H9 (cell line): Measurements from ENCODE around the gene NXNL2. TPM values are rescaled to one million over a fixed set of nuclear protein-coding genes. Genes with fewer than 3 reads are reported as not detected.

Experiments
- DNase-seq: peaks from one replicate; pipeline ENCODE4 v3.0.0-alpha.2; 2017
- H2AFZ ChIP-seq: one replicate; pipeline ENCODE4 v1.6.1; 2013; ENCODE audit warnings: mild to moderate bottlenecking, low read length, control low read depth, moderate library complexity
- H2AK5ac ChIP-seq: 2 replicates; pipeline ENCODE4 v1.6.1; 2013; ENCODE audit warnings: low read length, control low read depth, mixed read lengths; ENCODE audit not compliant: insufficient read length
- H2BK120ac ChIP-seq: one replicate; pipeline ENCODE4 v1.6.1; 2013; ENCODE audit warnings: low read depth, mild to moderate bottlenecking, low read length, control low read depth, inconsistent platforms; ENCODE audit not compliant: poor library complexity, severe bottlenecking
- H2BK12ac ChIP-seq: 2 replicates; pipeline ENCODE4 v1.6.1; 2013; ENCODE audit warnings: low read length, control low read depth, mixed read lengths, low read depth; ENCODE audit not compliant: insufficient read length
- H2BK15ac ChIP-seq: 2 replicates; pipeline ENCODE4 v1.6.1; 2013; ENCODE audit warnings: low read depth, low read length, control low read depth
- H2BK20ac ChIP-seq: one replicate; pipeline ENCODE4 v1.6.1; 2013; ENCODE audit warnings: low read depth, mild to moderate bottlenecking, low read length, control low read depth, inconsistent platforms; ENCODE audit not compliant: poor library complexity, severe bottlenecking
- H2BK5ac ChIP-seq: 2 replicates; pipeline ENCODE4 v1.6.1; 2013; ENCODE audit warnings: low read length, control low read depth, mixed read lengths; ENCODE audit not compliant: insufficient read length
- H3K14ac ChIP-seq: 2 replicates; pipeline ENCODE4 v1.6.1; 2013; ENCODE audit warnings: low read length, control low read depth; ENCODE audit not compliant: insufficient read depth
- H3K18ac ChIP-seq: 2 replicates; pipeline ENCODE4 v1.6.1; 2013; ENCODE audit warnings: low read depth, mild to moderate bottlenecking, mixed read lengths, low read length, control low read depth; ENCODE audit not compliant: insufficient read length
- H3K23ac ChIP-seq: 2 replicates; pipeline ENCODE4 v1.6.1; 2013; ENCODE audit warnings: low read length, control low read depth, mixed read lengths, low read depth; ENCODE audit not compliant: insufficient read length
- H3K23me2 ChIP-seq: 2 replicates; pipeline ENCODE4 v1.6.1; 2013; ENCODE audit warnings: low read depth, mild to moderate bottlenecking, mixed read lengths, low read length, control low read depth; ENCODE audit not compliant: insufficient read length, poor library complexity, severe bottlenecking
- H3K27ac ChIP-seq: 2 replicates; pipeline ENCODE4 v1.5.1; 2013; ENCODE audit warnings: low read length, control low read depth, mixed read lengths, low read depth; ENCODE audit not compliant: insufficient read length
- H3K27me3 ChIP-seq: 2 replicates; pipeline ENCODE4 v1.6.1; 2013; ENCODE audit warnings: low read length, control low read depth, inconsistent platforms; ENCODE audit not compliant: insufficient read depth
- H3K4ac ChIP-seq: 2 replicates; pipeline ENCODE4 v1.6.1; 2013; ENCODE audit warnings: low read depth, mild to moderate bottlenecking, control low read depth, inconsistent platforms, low read length, moderate library complexity
- H3K4me1 ChIP-seq: 2 replicates; pipeline ENCODE4 v1.6.1; 2013; ENCODE audit warnings: low read length, control low read depth, inconsistent platforms; ENCODE audit not compliant: insufficient read depth
- H3K4me2 ChIP-seq: 2 replicates; pipeline ENCODE4 v1.6.1; 2013; ENCODE audit warnings: low read length, control low read depth, mixed read lengths; ENCODE audit not compliant: insufficient read length, insufficient read depth
- H3K56ac ChIP-seq: 2 replicates; pipeline ENCODE4 v1.6.1; 2013; ENCODE audit warnings: low read depth, mild to moderate bottlenecking, mixed read lengths, low read length, control low read depth; ENCODE audit not compliant: insufficient read length
- H3K79me1 ChIP-seq: 2 replicates; pipeline ENCODE4 v1.6.1; 2013; ENCODE audit warnings: low read depth, mild to moderate bottlenecking, moderate library complexity, low read length, control low read depth, inconsistent platforms; ENCODE audit not compliant: insufficient read depth, poor library complexity, severe bottlenecking
- H3K79me2 ChIP-seq: 2 replicates; pipeline ENCODE4 v1.6.1; 2013; ENCODE audit warnings: low read length, control low read depth, inconsistent platforms; ENCODE audit not compliant: insufficient read depth
- H3K9ac ChIP-seq: 2 replicates; pipeline ENCODE4 v1.6.1; 2013; ENCODE audit warnings: low read length, control low read depth, mixed read lengths; ENCODE audit not compliant: insufficient read length; ENCODE audit errors: extremely low read depth
- H3K9me3 ChIP-seq: one replicate; pipeline ENCODE4 v1.6.1; 2013; ENCODE audit warnings: low read depth, low read length, inconsistent platforms; ENCODE audit not compliant: control insufficient read depth
- H3T11ph ChIP-seq: one replicate; pipeline ENCODE4 v1.6.1; 2013; ENCODE audit warnings: mild to moderate bottlenecking, low read length, control low read depth, inconsistent platforms
- H4K20me1 ChIP-seq: one replicate; pipeline ENCODE4 v1.6.1; 2013; ENCODE audit not compliant: control insufficient read depth, insufficient read length, insufficient read depth
- H4K5ac ChIP-seq: 2 replicates; pipeline ENCODE4 v1.6.1; 2013; ENCODE audit warnings: low read depth, mild to moderate bottlenecking, mixed read lengths, low read length, control low read depth; ENCODE audit not compliant: insufficient read length
- H4K8ac ChIP-seq: replicated peaks from 2 replicates; pipeline ENCODE4 v1.6.1; 2013; ENCODE audit warnings: low read length, control low read depth, mixed read lengths, low read depth; ENCODE audit not compliant: insufficient read length
- H4K91ac ChIP-seq: 2 replicates; pipeline ENCODE4 v1.6.1; 2013; ENCODE audit warnings: low read depth, mild to moderate bottlenecking, moderate library complexity, mixed read lengths, low read length, control low read depth; ENCODE audit not compliant: insufficient read length
- H3K27ac Mint-ChIP-seq, 3 experiments: 2 replicates in 2 of 3; 3 replicates in 1 of 3; pipeline ENCODE4 v1.8.0; 2020 to 2021; ENCODE audit warnings: mixed read lengths in 3 of 3, mild to moderate bottlenecking in 1 of 3, moderate library complexity in 1 of 3
- H3K27me3 Mint-ChIP-seq: 2 replicates; pipeline ENCODE4 v1.8.0; 2021; ENCODE audit warnings: low read depth, mild to moderate bottlenecking, moderate library complexity, mixed read lengths
- H3K36me3 Mint-ChIP-seq, 3 experiments: 2 replicates in 2 of 3; 3 replicates in 1 of 3; pipeline ENCODE4 v1.8.0; 2020 to 2021; ENCODE audit warnings: low read depth in 3 of 3, mixed read lengths in 3 of 3; ENCODE audit not compliant: insufficient read depth in 1 of 3
- H3K4me1 Mint-ChIP-seq, 2 experiments: 2 replicates each; pipeline ENCODE4 v1.8.0; 2020; ENCODE audit warnings: mixed read lengths in 2 of 2
- H3K4me3 Mint-ChIP-seq, 2 experiments: 2 replicates in 1 of 2; 3 replicates in 1 of 2; pipeline ENCODE4 v1.8.0; 2020 to 2021; ENCODE audit warnings: mild to moderate bottlenecking in 2 of 2, mixed read lengths in 2 of 2, moderate library complexity in 1 of 2
- H3K9me3 Mint-ChIP-seq, 2 experiments: 2 replicates in 1 of 2; 3 replicates in 1 of 2; pipeline ENCODE4 v1.8.0; 2020; ENCODE audit warnings: mild to moderate bottlenecking in 2 of 2, mixed read lengths in 2 of 2, moderate library complexity in 1 of 2
- CTCF ChIP-seq: fragments of 200-600 bp; sonication (generic); conservative IDR thresholded peaks from 3 replicates; pipeline ENCODE4 v1.8.0; 2021; ENCODE audit warnings: antibody characterized with exemption, mild to moderate bottlenecking
- WGBS: extraction: QIAGEN DNeasy Blood & Tissue Kit; methylation state at CpG from one replicate; pipeline ENCODE4 v1.1.7; 2013; ENCODE audit warnings: missing lambda C conversion rate, low lambda C conversion rate, mixed read lengths; ENCODE audit not compliant: insufficient read length; ENCODE audit errors: extremely low coverage; 5-methylcytosine and 5-hydroxymethylcytosine counted together
- total RNA-seq: library from RNA; stranded (reverse); gene quantifications from 2 replicates; pipeline ENCODE4 v1.2.1, GENCODE V29; 2021

The NXNL2 gene
- total RNA-seq, 1 experiment from 2014 or later = 0.57 TPM

GRCh38 chr9:88522360-88522759 is 12.6 kb upstream of the NXNL2 start:
- Histone ChIP-seq H2BK12ac (no peak overlapping the region), H2BK20ac (no peak overlapping the region), H3K23me2 (no peaks in the 10 kb centered on the region), H2BK5ac (no peak overlapping the region), H3K27me3 (no peaks in the 10 kb centered on the region), H2BK15ac (no peak overlapping the region), H4K8ac (no peak overlapping the region), H3K4me2 (no peak overlapping the region), H3K23ac (no peak overlapping the region), H3K18ac (no peak overlapping the region), H3K79me1 (no peaks in the 10 kb centered on the region), H3K14ac (peak overlapping the region; percentile 89; the same call in 1 of the 2 replicates), H3K4ac (no peak overlapping the region), H4K5ac (no peak overlapping the region), H2AFZ (no peak overlapping the region), H4K91ac (no peak overlapping the region), H3K4me1 (peaks cover 6% of the 10 kb centered on the region; the same call in 1 of the 2 replicates), H3K9ac (no peak overlapping the region), H3K79me2 (no peaks in the 10 kb centered on the region), H3K9me3 (no peaks in the 10 kb centered on the region), H2BK120ac (no peak overlapping the region), H3K56ac (no peak overlapping the region), H3K27ac (no peak overlapping the region), H3T11ph (no peak overlapping the region), H2AK5ac (no peak overlapping the region), H4K20me1 (no peaks in the 10 kb centered on the region)
- Mint-ChIP-seq H3K27ac (no peak overlapping the region), H3K27me3 (no peaks in the 10 kb centered on the region), H3K4me3 (no peak overlapping the region), H3K36me3 (no peaks in the 10 kb centered on the region; a peak in 1 of 7 replicates), H3K9me3 (peaks cover 0 to 2% of the 10 kb centered on the region in 2 experiments; a peak in 1 of 5 replicates), H3K4me1 (peaks cover 24 to 32% of the 10 kb centered on the region in 2 experiments)
- no peak for DNase-seq
- WGBS = no CpG with 5 or more reads among the region's 4 CpGs
- no peak for TF ChIP-seq CTCF
